SU-DHL-6 (cell line): ENCODE results near the gene ITFG1.

Experiments
- CTCF ChIP-seq: fragments of 200-600 bp; sonication (generic); IDR thresholded peaks from one replicate; pipeline ENCODE4 v1.5.1; 2017; ENCODE audit warnings: antibody characterized with exemption, mild to moderate bottlenecking, low read length, moderate library complexity; ENCODE audit not compliant: insufficient read depth, poor library complexity, severe bottlenecking
- EZH2phosphoT487 ChIP-seq: fragments of 200-600 bp; sonication (generic), shearing (Covaris generic); conservative IDR thresholded peaks from 2 replicates; pipeline ENCODE4 v1.6.1; 2018; ENCODE audit warnings: mild to moderate bottlenecking, antibody characterized with exemption, low read length, moderate library complexity, mixed read lengths

GRCh38 chr16:47278306-47278970 lies 182.4 kb downstream of the ITFG1 start:
- no peak for TF ChIP-seq CTCF
- TF ChIP-seq EZH2phosphoT487: no peak
